Right forelimb (tissue), 1 donor: ENCODE results near the gene METTL17.
"Not testable (repeated sequence)": the region's sequence is repeated elsewhere in the genome, so short reads cannot be mapped to it uniquely, and the experiment has no call there.

ENCODE experiments used
- DNase-seq: peaks from one replicate; pipeline ENCODE4 v3.0.0-alpha.2; 2018

Gene METTL17, protein sequence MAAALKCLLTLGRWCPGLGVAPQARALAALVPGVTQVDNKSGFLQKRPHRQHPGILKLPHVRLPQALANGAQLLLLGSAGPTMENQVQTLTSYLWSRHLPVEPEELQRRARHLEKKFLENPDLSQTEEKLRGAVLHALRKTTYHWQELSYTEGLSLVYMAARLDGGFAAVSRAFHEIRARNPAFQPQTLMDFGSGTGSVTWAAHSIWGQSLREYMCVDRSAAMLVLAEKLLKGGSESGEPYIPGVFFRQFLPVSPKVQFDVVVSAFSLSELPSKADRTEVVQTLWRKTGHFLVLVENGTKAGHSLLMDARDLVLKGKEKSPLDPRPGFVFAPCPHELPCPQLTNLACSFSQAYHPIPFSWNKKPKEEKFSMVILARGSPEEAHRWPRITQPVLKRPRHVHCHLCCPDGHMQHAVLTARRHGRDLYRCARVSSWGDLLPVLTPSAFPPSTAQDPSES

GRCh38 chr14:20989787-20990600 lies at the start of gene METTL17:
Gene METTL17, plus strand, starts transcription at chr14:20989980. Its CDS starts 23 bp downstream, at chr14:20990003.
- peak; percentile 92 for DNase-seq

DNA sequence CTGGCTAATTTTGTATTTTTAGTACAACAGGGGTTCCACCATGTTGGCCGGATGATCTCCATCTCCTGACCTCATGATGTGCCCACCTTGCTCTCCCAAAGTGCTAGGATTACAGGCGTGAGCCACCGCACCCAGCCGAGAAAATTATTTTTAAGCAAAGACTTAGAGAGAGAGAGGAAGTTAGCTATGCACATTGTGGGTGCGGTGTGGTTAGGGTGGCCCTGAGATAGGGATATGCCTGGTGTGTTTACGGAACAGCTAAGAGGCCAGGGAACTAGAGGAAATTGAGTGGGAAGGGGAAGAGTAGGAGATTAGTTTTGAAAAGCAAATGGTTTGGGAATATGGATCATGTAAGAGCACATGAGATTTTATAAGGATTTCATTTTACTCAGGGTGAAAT lies 44.6 kb upstream of the METTL17 start:
- DNase-seq: not testable (repeated sequence)

- DNase-seq: not testable (repeated sequence)
Observed at GRCh38 chr14:20946707-20947106, 43.1 kb upstream of the METTL17 start.

GRCh38 chr14:20954736-20955537 lies 34.8 kb upstream of the METTL17 start, which contains the start of gene RNASE2:
Gene RNASE2, plus strand, starts transcription at chr14:20955487. Its CDS starts 285 bp downstream, at chr14:20955772.
- not testable (repeated sequence) for DNase-seq

- DNase-seq: not testable (repeated sequence)
Observed at GRCh38 chr14:20955538-20955873, 34.3 kb upstream of the METTL17 start.

- no peak for DNase-seq
Observed at GRCh38 chr14:20956376-20956976, 33.3 kb upstream of the METTL17 start.

GRCh38 chr14:20958946-20959345 lies 30.8 kb upstream of the METTL17 start:
- DNase-seq: not testable (repeated sequence)

- DNase-seq: no peak
Observed at GRCh38 chr14:20969336-20969735, 20.4 kb upstream of the METTL17 start.

DNA sequence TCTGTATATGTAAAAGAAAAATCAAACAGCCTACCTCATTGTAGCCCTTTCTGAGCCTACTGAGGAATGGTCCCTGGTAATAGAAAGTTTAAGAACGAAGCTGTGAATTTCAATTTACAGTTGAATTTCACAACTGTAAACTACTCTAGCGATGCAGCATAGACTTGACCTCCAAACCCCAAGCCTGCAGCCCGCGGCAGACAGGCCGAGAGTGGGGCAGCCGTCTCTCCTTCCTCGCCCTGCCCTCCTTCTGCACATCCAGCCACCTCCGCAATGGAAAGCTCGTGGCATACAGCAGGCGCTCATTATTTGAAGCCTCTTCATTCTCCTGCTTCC lies 19.2 kb upstream of the METTL17 start:
- DNase-seq: no peak

GRCh38 chr14:20970983-20971704 lies 18.6 kb upstream of the METTL17 start:
- DNase-seq: peak; percentile 90

DNA sequence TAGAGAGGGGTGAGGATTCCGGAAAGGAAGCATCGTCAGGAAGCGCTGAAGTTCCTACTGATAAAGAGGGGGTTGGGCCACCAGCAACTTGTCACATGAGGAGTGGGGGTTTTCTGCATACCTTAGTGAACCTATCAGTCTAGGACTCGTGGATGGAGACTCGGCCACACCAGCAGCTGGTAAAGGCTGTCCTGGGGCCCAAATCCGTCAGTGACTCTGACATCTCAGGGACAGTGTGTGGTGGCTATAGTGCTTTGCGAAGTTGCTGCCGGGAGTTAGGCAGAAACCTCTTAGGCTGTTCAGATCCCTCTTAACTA lies 18.1 kb upstream of the METTL17 start:
- DNase-seq: no peak

DNA sequence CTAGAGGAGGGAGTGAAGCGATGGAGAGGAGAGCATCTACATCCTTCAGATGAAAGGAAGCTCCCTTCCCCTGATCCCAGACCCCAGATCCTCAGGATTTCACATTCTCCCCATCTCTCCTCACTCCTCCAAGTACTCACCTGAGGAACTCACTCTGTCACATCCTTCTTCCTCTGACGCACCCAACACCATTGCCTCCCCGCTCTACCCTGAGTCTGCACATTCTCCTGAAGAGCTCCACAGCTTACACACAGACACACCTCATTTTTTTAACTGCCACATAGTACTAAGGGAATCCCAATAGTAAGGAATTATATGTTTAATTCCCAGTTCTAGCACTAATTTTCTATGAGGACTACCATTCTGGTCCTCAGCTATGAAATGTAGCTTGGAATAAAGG lies 16.3 kb upstream of the METTL17 start:
- no peak for DNase-seq

DNA sequence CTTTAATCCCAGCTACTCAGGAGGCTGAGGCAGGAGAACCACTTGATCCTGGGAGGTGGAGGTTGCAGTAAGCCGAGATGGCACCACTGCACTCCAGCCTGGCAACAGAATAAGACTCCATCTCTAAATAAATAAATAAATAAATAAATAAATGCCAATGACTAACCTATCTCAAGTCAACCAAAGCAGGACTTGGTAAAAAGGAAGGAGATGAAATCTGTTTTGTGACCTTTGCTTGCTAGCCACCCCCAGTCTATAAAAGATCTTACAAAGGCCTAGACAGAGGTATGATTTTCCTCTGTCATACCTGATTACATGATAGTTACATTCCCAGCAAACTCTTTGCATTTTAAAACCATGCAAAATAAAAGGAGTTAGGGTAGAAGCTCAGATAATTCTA lies 13.5 kb upstream of the METTL17 start:
- no peak for DNase-seq

DNA sequence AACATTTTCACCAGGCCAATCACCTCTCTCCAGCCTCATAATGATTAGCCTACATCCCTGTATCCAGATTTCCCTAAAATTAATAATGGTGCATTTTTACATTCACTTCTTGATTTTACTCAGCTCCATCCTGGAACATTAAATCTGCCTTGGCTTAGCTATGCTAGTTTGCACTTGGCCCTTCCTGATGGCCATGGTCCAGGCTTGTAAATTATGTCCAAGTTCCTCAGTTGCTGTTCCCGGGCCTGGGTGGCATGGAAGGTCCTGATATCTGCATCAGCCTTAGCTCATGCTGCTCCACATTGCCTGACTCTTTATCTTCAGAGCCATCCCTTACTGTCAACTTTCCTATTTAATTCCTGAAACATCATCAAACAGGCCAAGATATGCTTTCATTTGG lies 11.1 kb upstream of the METTL17 start:
- DNase-seq: no peak

DNA sequence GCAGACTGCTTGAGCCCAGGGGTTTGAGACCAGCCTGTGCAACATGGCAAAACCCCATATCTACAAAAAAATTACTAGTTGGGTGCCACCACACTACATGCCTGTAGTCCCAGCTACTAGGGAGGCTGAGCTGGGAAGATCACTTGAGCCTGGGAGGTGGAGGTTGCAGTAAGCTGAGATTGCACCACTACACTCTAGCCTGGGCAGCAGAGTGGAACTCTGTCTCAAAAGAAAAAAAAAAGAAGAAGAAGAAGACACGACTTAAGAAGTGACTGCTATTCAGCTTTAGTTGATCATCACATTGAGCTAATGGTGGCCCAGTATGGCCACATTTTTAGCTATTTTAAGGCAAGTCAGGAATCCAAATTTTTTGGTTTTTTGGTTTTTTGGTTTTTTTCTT lies 8.9 kb upstream of the METTL17 start:
- no peak for DNase-seq

- DNase-seq: no peak
Observed at GRCh38 chr14:20982646-20983369, 7.0 kb upstream of the METTL17 start.

DNA sequence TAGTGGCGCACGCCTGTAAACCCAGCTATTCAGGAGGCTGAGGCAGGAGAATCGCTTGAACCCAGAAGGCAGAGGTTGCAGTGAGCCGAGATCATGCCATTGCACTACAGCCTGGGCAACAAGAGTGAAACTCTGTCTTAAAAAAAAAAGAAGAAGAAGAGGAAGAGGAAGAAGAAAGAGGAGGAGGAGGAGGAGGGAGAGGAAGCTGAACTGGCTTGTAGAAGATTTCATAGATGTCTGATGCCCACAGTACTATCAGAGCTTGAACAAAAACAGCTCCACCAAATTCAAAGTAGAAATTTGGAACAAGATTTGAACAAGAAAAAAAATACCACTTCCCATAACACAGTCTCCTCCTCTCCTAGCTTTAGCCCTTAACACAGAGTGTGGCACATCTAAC lies 4.1 kb upstream of the METTL17 start:
- not testable (repeated sequence) for DNase-seq

GRCh38 chr14:20986811-20987210 lies 3.0 kb upstream of the METTL17 start:
- DNase-seq: no peak

DNA sequence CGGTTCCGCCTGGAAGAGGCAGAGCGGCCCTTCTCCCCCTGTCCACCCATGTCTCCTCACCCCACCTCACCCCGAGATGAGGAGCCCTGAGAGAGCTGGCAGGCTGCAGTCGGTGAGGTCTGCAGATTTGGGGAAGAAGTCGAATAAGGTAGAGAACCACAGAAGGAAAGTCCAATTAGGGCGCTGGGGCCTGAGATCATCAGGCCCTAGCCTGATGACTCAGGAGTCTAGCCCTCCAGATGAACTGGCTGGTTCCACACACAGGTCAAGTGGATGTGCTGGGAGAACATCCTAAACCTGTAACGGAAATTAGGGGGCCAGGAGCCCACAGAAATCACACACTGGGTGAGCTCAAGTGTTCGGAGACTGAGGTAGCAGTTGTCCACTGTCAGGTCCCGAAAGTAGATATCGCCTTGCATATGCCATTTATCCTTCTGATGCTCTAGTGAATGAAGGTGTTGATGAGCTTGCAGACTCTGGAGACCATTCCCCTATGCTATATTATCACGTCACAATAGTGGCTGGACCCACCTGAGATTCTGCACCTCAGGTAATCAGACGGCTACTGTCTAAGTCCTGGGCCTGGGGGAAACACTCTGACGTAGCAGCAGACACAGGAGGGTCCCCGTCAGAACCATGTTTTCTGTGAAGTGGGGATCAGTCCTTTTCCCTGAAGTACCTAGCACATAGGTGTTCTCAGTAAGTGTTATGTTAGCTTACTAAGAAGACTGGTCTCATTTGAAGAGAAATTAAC lies 886 bp upstream of the METTL17 start:
- DNase-seq: no peak

DNA sequence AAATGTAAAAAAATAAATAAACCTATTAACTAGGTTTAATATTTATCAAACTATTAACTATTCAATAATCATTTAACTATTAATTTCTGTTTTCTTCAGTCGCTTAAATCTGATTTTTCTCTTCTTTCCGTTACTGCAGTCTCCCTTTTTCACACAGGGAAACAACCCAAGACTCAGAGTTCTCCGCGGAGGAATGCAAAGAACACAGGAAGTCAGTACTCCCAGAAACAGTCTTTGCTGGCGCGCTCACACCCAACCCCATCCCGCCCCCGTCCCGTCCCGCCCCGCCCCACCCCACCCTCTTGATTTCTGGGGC lies 351 bp upstream of the METTL17 start:
- no peak for DNase-seq

DNA sequence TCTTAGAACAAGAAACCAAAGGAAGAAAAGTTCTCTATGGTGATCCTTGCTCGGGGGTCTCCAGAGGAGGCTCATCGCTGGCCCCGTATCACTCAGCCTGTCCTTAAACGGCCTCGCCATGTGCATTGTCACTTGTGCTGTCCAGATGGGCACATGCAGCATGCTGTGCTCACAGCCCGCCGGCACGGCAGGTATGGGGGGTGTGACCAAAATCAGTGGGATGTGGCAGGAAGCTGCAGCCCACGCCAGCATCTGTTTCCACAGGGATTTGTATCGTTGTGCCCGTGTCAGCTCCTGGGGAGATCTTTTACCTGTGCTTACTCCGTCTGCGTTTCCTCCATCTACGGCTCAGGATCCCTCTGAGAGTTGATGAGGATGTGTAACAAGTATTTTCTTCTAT lies 6.7 kb downstream of the METTL17 start:
- no peak for DNase-seq
